ENCODE measurements around the gene RALGAPA2.

The RALGAPA2 gene

DNA sequence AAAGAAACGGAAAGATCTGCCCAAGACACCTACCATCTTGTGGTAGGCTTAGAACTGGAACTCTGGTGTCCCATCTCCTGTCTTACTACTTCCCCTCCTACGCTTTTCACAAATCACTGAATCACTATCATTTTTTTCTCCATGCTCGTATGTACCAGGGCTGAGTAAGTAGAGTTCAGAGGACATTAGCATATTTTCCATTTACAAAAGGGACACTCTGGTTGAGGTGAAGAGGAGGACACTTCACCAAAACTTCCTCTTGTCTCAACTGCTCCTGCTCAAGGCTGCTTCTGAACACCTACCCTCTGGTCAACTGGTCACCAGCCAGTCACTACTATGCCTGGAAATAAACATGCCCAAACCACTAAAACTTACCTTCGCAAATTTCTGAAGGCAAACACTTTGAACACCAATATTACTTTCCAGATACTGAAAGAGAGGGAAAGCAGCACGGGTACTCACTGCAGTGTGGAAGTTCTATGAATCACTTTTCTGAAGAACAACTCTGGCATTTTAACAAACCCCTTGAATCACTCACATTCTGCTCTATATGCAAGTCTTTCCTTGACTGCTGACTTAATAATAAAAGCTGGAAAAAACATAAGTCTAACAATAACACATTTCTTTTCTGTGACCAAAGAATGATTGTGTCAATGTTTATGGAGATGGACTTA, 221.2 kb downstream of the RALGAPA2 start:
- no peak for DNase-seq

DNA sequence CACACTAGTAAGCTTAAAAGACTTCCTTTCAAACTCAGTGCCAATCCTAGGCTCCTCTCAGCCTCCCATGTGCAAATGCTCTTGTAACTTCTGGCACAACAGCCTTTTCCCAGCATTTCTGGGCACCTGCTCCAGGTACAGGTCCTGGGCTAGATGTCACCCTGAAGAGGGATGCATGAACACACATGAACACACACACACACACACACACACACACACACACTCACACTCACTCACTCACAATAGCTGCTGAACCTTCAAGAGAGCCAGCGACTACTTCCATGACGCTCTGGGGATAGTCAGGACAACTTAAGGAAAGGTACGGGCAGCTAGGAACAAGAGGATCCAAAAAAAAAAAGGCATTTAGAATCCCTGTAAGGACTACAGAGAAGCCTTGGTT, 221.8 kb downstream of the RALGAPA2 start:
- no peak for DNase-seq

DNA sequence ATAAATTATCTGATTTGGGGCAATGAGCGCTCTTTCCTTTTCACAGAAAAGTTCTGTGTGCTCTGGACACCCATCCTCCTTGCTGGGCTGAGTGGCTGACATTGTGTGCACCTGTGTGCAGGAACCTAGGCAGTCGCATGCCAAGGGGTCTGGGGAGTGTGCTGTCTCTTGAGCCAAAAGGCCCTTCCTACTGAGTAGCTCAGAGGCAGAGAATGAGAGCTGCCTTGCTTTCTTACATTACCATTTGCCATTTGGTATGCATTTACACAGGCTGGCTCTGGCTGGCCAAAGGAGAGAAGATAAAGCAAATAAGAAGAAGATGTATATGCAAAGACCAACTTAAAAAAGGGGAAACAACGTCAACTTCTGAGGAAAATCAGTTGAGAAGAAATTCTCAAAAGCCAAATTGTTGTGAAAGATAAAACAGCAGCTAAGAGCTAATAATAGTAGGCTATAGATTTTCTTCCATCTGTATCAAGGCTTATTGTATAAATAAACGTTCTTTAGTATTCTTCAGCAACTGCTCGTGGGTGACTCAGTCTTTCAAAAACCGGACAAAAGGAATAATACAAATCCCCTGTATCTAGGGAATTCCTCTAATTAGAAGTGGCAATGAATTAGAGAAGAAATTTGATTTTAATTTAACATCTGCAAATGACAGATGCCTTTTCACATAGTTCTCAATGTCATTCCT, 222.6 kb downstream of the RALGAPA2 start:
- no peak for DNase-seq

DNA sequence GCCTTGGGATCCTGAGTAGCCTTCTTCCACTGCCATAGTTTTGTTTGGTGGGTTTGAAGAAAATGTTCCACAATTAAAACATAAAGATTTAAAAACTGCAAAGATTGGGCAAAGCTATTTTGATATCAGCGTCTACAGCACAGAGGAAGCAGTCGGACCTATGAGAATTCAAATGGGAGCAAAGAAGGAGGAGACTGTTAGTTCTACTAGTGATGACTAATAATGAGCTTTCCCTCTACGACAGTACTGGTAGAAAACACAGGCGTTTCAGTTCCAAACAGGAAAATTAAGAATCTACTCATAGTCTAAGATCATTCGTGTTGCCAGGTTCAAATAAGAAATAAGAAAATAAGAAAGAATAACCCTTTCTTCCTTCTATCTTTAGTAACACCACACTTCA, 223.4 kb downstream of the RALGAPA2 start:
- no peak for DNase-seq

DNA sequence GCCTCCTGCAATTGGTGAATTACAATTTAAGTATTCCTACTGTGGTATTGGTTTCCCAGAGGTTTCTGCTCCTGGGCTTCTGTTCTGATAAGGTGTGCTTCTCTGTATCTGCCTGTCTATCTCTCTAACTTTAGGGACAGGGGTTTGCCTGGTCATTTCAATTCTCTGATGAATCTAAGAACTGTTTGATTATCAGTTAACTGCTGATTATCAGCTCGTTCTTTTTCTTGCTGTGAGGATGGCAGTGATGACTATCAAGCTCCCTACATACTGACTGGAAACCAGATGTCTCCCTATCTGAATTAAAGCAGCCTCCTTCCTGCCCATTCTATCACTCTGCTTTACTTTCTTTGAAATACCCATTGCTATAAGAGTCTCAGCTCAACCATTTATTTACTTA, 224.1 kb downstream of the RALGAPA2 start:
- DNase-seq = no peak

DNA sequence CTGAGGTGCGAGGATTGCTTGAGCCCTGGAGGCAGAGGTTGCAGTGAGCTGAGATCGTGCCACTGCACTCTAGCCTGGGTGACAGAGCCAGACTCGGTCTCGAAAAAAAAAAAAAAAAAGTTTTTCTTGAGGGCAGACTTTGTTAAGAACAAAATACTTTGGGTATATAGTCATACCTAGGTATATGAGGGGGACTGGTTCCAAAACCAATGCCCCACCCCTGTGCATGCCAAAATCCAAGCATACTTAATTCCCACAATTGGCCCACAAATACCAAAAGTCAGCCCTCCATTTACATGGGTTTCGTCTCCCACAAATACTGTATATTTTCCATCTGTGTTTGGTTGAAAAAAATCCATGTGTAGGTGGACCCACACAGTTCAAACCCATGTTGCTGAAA, 224.6 kb downstream of the RALGAPA2 start:
- DNase-seq = no peak

DNA sequence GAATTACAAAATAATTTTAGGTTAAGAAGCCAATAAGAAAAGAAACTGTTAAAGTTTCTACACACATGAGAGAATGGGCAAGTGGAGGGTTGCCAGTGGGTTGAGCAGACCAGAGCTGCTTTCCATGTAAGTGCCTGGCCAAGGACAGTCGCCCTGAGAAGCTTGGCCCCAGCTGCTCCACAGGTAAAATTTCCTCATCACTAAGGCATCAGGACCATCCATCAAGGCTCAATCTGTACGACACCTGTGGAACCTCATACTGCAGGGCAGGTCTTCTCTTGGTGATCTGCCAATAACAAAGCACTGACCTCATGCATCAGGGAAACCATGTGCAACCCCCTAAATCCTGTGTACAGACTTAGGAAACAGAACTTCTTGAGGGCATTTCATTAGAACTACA, 229.1 kb downstream of the RALGAPA2 start:
- no peak for DNase-seq

DNA sequence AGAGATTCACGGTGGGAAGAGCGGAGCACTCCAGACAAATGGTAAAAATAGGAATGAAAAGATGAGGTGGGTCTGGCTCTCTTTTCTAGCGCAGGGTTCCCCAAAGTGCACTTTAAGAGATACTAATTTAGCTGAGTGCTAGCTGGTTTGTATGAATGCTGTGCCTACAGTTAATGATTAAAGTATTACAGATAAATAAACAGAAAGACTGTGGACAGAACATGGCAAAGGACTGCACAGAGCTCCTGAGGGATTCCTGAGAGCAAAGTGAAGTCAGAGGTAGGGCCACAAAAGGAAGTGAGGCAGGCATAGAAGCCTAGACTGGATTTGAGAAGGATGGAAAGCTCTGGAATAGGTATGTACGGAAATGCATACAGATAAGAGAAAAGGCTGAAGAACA, 230.0 kb downstream of the RALGAPA2 start:
- no peak for DNase-seq

DNA sequence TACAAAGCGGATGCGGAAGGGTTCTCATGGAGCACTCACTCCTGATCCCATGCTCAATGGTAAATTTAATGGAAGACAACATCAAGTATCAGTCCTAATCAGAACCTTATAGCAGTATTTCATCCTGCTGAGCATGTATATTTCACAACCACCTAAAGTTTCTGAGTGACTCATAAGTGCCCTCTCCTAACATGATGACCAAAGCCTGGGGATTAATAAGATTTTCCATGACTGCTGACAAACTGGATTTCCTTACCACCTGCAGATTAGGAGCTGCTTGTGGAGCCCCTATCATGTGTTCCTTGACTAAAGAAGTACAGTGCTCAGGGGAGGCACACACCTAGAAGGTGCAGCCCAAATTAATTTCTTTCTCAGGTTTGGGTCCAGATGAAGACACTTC, 231.8 kb downstream of the RALGAPA2 start:
- no peak for DNase-seq

DNA sequence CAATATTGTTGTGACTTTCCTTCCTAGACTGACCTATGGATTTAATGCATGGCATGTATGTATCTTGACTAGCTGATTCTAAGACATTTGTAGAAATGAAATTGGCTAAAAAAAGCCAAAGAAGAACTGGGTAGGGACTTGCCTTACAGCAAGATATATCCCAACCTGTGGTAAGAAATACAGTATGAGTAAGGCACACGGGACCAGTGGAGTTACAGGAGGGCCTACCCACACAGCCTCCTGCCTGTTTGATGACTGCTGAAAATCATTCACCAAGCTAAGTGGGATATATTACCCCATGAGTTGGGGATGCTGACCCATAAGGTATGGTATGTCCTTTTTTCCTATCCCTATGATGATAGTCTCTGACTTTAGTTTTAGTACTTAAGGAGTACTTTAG, 232.3 kb downstream of the RALGAPA2 start:
- DNase-seq = no peak

DNA sequence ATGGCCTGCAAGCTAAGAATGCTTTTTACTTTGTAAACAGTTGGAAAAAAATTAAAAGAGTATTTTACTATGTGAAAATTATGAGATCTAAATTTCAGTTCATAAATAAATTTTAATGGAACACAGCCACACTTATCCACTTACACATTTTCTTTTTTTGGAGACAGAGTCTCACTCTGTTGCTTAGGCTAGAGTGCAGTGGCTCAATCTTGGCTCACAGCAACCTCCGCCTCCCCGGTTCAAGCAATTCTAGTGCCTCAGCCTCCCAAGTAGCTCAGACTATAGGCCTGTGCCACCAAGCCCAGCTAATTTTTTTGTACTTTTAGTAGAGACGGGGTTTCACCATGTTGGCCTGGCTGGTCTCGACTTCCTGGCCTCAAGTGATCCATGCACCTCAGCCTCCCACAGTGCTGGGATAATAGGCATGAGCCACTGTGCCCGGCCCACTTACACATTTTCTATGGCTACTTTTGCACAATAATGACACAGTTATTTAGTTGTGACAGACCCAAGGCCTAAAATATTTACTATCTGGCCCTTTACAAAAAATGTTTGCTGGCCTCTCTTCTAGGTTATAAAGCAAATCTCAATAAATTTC, 234.9 kb downstream of the RALGAPA2 start:
- DNase-seq = no peak

DNA sequence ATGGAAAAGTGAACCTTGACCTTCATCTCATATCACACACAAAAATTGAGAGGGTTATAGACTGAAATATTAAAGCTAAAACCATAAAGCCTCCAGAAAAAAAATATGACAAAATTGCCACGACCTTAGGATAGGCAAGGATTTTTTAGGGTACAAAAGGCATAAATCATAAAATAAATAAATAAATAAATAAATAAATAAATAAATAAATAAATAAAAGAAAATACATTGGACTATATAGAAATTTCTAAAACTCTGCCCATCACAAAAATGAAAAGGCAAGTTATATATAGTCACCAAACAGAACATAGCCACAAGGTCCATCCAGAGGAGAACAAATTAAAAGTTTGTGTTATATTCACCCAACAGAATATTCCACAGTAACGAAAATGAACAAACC, 235.9 kb downstream of the RALGAPA2 start:
- no peak for DNase-seq

DNA sequence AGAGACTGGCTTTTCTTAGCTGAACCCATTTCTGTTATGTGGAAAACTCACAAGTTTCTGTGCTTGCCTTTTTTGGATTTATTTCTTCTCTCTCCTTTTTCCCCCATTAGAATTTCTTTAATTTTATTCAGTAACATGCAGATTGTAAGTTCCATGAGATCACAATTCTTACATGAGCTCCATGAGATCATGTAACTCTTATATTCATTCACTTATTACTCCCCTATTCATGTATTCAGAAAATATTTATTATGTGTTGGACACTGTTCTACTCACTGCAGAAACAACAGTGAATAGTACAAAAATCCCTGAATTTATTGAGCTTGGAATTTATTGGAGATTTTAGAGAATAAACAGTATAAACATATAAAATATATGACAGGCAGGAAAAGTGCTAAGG, 238.8 kb downstream of the RALGAPA2 start:
- DNase-seq = no peak

DNA sequence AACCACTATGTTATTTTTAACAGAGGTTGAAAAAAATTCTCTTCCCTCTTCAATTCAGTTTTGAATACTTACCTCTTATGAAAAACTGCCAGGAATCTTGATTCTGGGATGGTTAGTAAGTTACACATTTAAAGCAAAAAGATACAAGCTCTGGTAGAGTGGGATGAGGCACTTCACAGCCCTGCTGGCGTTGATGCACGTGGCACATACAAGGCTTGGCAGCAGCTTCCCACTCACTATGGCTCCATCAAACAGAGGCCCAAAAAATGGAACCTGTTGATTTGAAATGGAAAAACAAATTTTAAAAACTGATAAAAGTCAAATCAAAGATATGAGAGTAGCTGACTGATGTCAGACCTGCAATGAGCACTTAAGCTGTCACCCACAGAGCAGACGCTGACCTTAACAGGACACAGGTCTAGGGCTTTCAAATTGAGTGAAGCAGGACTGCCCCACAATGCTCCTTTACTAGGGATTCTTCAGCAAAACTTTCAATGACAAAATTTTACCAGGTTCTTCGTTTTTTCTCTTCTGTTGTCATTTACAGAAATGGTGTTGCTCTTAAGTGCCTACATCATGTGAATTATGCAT, 239.7 kb downstream of the RALGAPA2 start:
- DNase-seq = no peak

DNA sequence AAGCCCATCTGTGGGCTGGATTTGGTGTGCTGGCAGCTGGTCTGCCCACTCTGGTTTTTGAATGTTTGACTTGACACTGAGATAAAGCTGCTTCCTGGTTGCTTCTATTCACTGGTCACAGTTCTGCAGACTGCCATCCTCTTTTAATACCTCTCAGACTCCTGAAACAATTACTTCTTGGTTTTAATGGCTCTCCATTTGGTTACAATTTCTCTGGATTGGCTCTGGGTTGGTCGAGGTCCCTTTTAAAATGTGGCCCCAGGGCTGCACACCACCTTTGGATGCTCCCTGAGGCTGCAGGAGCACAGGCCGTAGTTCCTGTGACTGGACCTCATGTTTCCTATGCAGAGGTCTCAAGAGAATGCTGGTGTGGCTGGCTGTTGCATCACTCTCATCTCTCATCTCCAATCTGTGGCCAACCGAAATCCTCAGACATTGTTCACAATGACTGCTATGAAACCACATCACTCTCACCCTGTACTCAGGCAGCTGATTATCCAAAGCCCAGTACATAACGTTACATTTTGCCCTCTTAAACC, 246.0 kb downstream of the RALGAPA2 start:
- DNase-seq = no peak

DNA sequence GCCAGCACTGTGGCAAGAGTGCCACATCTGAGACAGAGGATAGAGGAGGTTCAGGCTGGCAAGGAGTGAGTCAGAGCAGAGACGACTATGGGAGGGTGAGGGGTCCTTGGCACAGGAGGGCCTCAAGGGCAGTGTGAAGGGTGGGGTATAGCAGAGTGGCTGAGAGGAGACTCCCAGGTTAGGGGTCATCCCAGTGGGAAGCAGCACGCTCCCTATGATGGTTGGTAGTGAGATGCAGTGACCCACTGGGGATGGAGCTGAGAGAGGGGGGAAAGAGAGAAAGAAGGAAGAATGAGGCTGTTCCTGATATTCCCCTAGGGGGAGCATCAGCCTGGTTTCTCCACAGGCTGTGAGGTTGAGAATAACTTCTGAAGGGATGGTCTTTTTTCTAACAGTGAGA, 247.2 kb downstream of the RALGAPA2 start:
- DNase-seq = no peak

DNA sequence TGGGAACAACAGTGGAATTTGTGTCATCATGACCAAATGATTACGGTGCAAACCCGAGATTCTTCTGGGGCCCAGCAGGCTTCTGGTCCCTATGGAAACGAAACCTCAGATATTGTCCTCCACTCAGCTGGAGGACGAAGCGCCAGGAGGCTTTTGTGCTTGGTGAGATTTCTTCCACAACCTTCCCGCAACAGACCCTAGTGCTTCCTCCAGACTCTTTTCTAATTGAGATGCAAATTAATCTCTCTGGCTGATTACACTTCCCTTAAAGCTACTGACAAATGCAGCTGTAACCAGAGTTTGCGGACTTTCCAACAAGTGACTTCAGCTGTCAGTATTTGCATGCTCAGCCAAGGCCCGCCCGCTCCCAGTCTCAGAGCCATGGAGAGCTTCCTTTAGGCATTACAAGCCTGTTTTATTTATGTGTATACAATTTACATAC, 248.5 kb downstream of the RALGAPA2 start:
- DNase-seq = no peak

DNA sequence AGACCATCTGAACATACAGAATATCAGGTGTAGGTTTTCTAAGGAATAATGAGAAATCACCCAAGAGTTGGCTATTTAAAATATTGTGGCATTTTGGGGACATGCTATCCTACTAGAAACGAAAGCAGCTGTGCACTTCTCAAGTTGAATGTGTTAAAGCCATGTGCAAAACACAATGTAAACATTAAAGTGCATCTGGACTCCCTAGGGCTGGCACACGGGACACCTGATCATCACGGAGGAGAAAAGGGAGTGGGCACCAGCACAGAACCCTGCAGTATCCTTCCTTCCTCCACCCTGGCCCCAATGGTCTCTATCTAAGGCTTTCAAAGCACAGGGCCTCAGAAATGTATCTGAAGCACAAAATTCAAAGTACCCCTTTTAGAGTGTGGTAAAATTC, 250.3 kb downstream of the RALGAPA2 start:
- no peak for DNase-seq

DNA sequence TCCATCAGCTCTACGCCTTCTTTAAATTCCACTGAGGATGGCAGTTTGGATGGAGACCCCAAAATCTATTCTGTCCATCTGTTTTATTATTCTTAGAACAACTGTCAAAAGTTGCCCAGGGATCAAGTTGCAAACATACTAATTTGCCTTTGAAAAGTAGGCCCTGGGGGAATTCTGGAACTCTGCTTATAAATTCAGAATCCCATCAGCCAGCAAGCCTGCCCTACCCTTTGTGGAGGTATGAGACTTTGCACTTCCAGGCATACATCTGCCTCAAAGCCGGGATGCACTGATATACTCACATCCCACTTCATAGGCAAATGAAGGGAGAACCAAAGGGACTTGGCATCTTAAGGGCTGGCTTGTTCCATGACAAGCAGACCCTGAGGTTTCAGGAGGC, 250.9 kb downstream of the RALGAPA2 start:
- DNase-seq = no peak

DNA sequence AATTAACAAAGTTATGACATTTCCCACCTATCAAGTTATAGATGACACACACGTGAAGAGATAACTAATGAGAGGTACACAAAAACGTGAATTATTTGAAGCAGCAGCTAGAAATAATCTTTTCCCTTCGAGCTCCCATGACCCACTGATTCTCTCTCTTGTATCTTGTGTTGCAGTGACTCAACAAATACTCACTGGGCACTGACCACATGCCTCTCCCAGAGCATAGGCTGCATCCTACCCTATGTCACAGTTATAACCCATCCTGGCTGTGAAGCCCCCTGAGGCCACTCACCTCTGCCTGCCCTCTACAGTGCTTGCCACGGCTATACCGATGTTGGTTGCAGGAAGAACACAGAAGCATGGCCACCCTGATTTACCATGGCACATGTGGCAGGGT, 252.7 kb downstream of the RALGAPA2 start:
- DNase-seq = no peak

DNA sequence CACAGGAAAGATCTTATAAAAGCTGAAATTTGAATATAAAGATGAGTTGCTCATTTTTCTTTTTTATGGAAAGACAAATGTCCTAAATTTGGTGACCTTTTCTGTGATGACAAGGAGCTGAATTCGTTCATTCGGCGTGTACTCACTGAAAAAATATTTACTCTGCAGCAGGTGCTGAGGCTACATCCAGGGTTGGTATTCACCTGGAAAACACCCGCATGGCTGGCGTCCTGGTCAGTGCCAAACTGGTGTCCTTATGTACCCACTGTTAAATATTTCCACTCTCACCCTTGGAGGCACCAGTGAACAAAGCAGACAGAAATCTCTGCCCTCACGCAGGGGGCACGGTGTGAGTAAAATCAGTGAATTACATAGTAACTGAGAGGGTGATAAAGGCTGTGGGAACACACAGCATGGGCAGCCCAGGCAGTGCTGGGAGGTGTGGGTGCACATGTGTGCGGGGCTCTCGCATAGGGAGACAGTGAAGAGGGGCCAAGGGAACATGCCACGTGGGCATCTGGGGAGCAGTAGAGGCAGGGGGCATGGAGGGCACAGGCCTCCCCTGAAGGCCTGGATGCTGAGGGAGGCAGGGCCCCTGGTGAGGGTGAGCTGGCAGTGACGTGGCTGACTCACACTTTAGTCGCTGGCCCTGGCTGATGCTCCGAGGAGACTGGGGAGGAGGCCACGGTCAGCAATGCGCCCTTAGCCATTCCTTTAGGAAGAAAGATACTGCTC, 254.9 kb downstream of the RALGAPA2 start:
- no peak for DNase-seq

DNA sequence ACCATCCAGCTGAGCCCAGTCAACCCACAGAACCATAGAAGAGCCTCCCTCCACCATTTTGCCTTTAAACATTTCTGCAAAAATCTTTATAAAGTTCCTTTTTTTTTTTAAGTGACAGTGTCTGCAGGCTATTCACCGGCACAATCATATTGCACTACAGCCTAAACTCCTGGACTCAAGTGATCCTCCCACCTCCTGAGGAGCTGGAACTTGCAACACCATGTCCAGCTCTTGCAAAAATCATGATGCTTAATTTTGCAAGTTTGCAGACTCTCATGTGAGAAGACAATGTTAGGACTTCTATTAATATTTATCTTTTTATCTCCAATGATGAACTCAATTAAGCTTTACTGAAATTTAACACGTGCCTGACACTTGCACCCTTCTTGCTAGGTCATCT, 255.7 kb downstream of the RALGAPA2 start:
- no peak for DNase-seq

DNA sequence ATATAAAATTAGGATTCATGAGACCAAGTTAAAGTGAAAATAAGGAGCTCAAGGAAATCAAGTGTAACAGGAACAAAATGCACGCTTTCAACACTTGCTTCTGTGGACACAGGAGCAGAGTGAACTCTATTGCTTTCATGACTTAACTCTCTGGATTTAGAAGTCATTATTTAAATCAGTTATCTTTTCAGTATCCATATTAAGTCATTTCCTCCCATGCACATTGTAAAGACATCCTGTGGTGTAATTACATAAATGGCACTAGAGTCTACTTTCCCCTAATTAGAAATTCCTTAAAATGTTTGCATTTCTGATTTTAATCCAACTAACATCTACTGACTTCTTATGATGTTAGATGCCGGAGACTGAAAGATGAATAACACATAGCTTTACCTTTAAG, 256.5 kb downstream of the RALGAPA2 start:
- DNase-seq = no peak

Measured in activated CD8-positive, alpha-beta memory T cell treated with anti-CD3 and anti-CD28 coated beads, Interleukin-2, amount 50 U/mL, for 48 hours (primary cell).